ENCODE data around the gene DLK2. TPM values are rescaled to one million over a fixed set of nuclear protein-coding genes. Genes with fewer than 3 reads are reported as not detected.
"Not testable (repeated sequence)": the region's sequence is repeated elsewhere in the genome, so short reads cannot be mapped to it uniquely, and the experiment has no call there.

The DLK2 gene
- total RNA-seq, 1 donor from 2014 or later, result 8.2 TPM

DNA sequence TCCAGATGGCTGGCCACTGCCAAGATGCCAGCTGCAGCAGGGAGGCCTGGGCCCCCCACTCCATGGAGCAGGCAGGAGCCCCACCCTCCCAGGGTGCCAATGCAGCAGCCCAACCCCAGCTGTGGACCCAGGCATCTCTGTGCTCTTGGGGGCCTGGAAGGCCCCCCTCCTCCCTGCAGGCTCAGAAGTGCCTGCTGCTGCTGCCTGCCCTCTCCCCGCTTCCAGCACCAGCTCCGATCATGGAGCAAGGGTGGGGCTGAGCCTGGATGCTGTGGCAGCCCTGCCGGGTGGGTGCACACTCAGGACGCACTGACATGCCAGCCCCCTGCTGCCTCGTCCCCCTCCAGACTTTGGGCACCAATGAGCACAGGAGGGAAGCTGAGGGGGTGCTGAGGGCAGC lies 42.8 kb downstream of the DLK2 start:
- FAIRE-seq, result no peak
- Histone ChIP-seq H3K36me3 (ENCODE audit: control insufficient read depth, insufficient read depth, low read length) (no peaks in the 10 kb centered on the region), H3K27me3 (ENCODE audit: control insufficient read depth, insufficient read depth, low read length) (peaks cover 2% of the 10 kb centered on the region), H3K4me3 (ENCODE audit: low read depth, low read length) (no peak overlapping the region)
- no peak for TF ChIP-seq CTCF (IDR thresholded peaks at IDR 0.05; ENCODE audit: insufficient read depth, low read length, severe bottlenecking)
- DNase-seq (ENCODE audit: low read depth), result no peak

GRCh38 chr6:43410776-43411175 lies 44.6 kb downstream of the DLK2 start:
- not testable (repeated sequence) for FAIRE-seq; DNase-seq (ENCODE audit: low read depth); H3K36me3 ChIP-seq (ENCODE audit: control insufficient read depth, insufficient read depth, low read length); H3K27me3 ChIP-seq (ENCODE audit: control insufficient read depth, insufficient read depth, low read length); H3K4me3 ChIP-seq (ENCODE audit: low read depth, low read length)

DNA sequence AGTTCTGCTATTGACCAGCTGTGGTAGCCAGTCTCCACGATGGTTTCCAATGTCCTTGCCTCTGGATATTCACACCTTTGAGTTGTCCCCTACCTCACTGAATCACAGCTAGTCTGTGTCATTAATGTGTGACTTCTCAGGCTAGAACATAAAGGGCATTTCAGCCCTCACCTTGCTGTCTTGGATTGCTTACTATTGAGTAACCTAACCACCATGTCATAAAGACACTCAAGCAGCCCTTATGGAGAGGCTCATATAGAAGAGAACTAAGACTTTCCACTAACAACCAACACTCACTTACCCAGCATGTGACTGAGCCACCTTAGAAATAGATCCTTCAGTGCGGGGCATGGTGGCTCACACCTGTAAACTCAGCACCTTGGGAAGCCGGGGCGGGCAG lies 47.1 kb downstream of the DLK2 start:
- no peak for TF ChIP-seq CTCF (IDR thresholded peaks at IDR 0.05; ENCODE audit: insufficient read depth, low read length, severe bottlenecking)
- DNase-seq (ENCODE audit: low read depth) (no peak), FAIRE-seq (no peak)
- Histone ChIP-seq H3K27me3 (ENCODE audit: control insufficient read depth, insufficient read depth, low read length) (no peaks in the 10 kb centered on the region), H3K4me3 (ENCODE audit: low read depth, low read length) (no peak overlapping the region), H3K36me3 (ENCODE audit: control insufficient read depth, insufficient read depth, low read length) (no peaks in the 10 kb centered on the region)

DNA sequence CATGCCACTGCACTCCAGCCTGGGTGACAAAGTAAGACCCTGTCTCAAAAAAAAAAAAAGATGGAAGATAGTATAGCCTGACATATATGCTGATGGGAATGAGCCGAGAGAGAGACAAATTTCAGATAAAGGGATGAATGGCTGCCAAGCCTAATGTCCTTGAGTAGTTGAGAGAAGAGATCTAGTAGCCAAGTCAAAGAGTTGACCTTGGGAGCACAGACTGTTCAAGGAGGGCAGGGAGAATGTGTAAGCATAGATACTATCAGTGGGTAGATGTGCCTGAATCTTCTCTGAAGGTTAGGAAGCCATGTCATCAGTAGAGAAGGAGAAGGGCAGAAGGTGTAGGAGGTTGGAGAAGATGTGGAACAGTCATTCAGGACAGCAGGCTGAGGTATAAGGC lies 48.1 kb downstream of the DLK2 start:
- FAIRE-seq (no peak), DNase-seq (ENCODE audit: low read depth) (no peak)
- no peaks in the 10 kb centered on the region for H3K36me3 ChIP-seq (ENCODE audit: control insufficient read depth, insufficient read depth, low read length)
- H3K4me3 ChIP-seq (ENCODE audit: low read depth, low read length), result no peak overlapping the region
- H3K27me3 ChIP-seq (ENCODE audit: control insufficient read depth, insufficient read depth, low read length), result no peaks in the 10 kb centered on the region
- TF ChIP-seq CTCF (IDR thresholded peaks at IDR 0.05; ENCODE audit: insufficient read depth, low read length, severe bottlenecking), result no peak

GRCh38 chr6:43405354-43405753 lies 50.0 kb downstream of the DLK2 start:
- DNase-seq (ENCODE audit: low read depth) (peak; percentile 76), FAIRE-seq (peak; percentile 36)
- Histone ChIP-seq H3K27me3 (ENCODE audit: control insufficient read depth, insufficient read depth, low read length) (no peaks in the 10 kb centered on the region), H3K36me3 (ENCODE audit: control insufficient read depth, insufficient read depth, low read length) (no peaks in the 10 kb centered on the region), H3K4me3 (ENCODE audit: low read depth, low read length) (no peak overlapping the region)
- TF ChIP-seq CTCF (IDR thresholded peaks at IDR 0.05; ENCODE audit: insufficient read depth, low read length, severe bottlenecking), result no peak

GRCh38 chr6:43402820-43403219 lies 52.5 kb downstream of the DLK2 start:
- no peak for DNase-seq (ENCODE audit: low read depth)
- Histone ChIP-seq H3K27me3 (ENCODE audit: control insufficient read depth, insufficient read depth, low read length) (no peaks in the 10 kb centered on the region), H3K4me3 (ENCODE audit: low read depth, low read length) (no peak overlapping the region), H3K36me3 (ENCODE audit: control insufficient read depth, insufficient read depth, low read length) (no peaks in the 10 kb centered on the region)
- no peak for FAIRE-seq
- TF ChIP-seq CTCF (IDR thresholded peaks at IDR 0.05; ENCODE audit: insufficient read depth, low read length, severe bottlenecking), result peak; percentile 7
